Small intestine (tissue), 7 donors: ENCODE measurements around the gene POC1A. TPM values are rescaled to one million over a fixed set of nuclear protein-coding genes. Genes with fewer than 3 reads are reported as not detected.

Experiments
- DNase-seq, 2 donors: peaks; one replicate each; pipeline versions ENCODE4 v3.0.0 to v3.0.0-alpha.2; 2013
- FAIRE-seq: peaks from 2 replicates; lab custom pipeline; 2012; peaks lifted over from hg19 to GRCh38; lab: Jason Lieb, UNC
- H3K27ac ChIP-seq, 3 donors: one replicate each; pipeline ENCODE4 v1.5.1; 2013; ENCODE audit warnings: low read length in 2 of 3, mild to moderate bottlenecking in 2 of 3, control low read depth in 1 of 3, inconsistent platforms in 1 of 3, low read depth in 1 of 3, moderate library complexity in 1 of 3
- H3K27me3 ChIP-seq, 3 donors: one replicate each; pipeline ENCODE4 v1.6.1; 2013; ENCODE audit warnings: low read length in 3 of 3, inconsistent platforms in 1 of 3; ENCODE audit not compliant: control insufficient read depth in 3 of 3, insufficient read depth in 3 of 3
- H3K36me3 ChIP-seq, 3 donors: one replicate each; pipeline ENCODE4 v1.6.1; 2013; ENCODE audit warnings: low read length in 3 of 3, inconsistent platforms in 1 of 3, low read depth in 1 of 3, mild to moderate bottlenecking in 1 of 3, moderate library complexity in 1 of 3; ENCODE audit not compliant: control insufficient read depth in 3 of 3, insufficient read depth in 2 of 3
- H3K4me1 ChIP-seq, 3 donors: one replicate each; pipeline ENCODE4 v1.6.1; 2013; ENCODE audit warnings: low read length in 2 of 3, inconsistent platforms in 1 of 3, low read depth in 1 of 3, mild to moderate bottlenecking in 1 of 3, moderate library complexity in 1 of 3; ENCODE audit not compliant: control insufficient read depth in 3 of 3, insufficient read depth in 2 of 3
- H3K4me3 ChIP-seq, 3 donors: one replicate each; pipeline ENCODE4 v1.5.1; 2013; ENCODE audit warnings: low read length in 3 of 3, control low read depth in 1 of 3, inconsistent platforms in 1 of 3, low read depth in 1 of 3, mild to moderate bottlenecking in 1 of 3, moderate library complexity in 1 of 3
- H3K9me3 ChIP-seq, 2 donors: one replicate each; pipeline ENCODE4 v1.6.1; 2013; ENCODE audit warnings: low read depth in 1 of 2, low read length in 1 of 2; ENCODE audit not compliant: control insufficient read depth in 2 of 2, insufficient read depth in 1 of 2
- WGBS, 3 donors: extraction: QIAGEN DNeasy Blood & Tissue Kit; methylation state at CpG; one replicate each; pipeline ENCODE4 v1.1.7; 2013; 5-methylcytosine and 5-hydroxymethylcytosine counted together
- polyA plus RNA-seq, 4 donors: library from polyadenylated mRNA; stranded (reverse) in 3 of 4; unstranded in 1 of 4; fragments of 200-250 nt in 3 of 4; fragments of 120-200 nt in 1 of 4; gene quantifications; one replicate each; pipeline versions ENCODE4 v1.2.1 to v1.2.3, GENCODE V29; 2013
- donor health status: healthy with polysubstance abuse.
- donor health status: control.
- donor health status: control.
- donor health status: Bipolar disorder and iron deficiency.
- donor health status: healthy.

Gene POC1A
- polyA plus RNA-seq, 4 donors: 2.7 to 19.4 (median 4.8) TPM

DNA sequence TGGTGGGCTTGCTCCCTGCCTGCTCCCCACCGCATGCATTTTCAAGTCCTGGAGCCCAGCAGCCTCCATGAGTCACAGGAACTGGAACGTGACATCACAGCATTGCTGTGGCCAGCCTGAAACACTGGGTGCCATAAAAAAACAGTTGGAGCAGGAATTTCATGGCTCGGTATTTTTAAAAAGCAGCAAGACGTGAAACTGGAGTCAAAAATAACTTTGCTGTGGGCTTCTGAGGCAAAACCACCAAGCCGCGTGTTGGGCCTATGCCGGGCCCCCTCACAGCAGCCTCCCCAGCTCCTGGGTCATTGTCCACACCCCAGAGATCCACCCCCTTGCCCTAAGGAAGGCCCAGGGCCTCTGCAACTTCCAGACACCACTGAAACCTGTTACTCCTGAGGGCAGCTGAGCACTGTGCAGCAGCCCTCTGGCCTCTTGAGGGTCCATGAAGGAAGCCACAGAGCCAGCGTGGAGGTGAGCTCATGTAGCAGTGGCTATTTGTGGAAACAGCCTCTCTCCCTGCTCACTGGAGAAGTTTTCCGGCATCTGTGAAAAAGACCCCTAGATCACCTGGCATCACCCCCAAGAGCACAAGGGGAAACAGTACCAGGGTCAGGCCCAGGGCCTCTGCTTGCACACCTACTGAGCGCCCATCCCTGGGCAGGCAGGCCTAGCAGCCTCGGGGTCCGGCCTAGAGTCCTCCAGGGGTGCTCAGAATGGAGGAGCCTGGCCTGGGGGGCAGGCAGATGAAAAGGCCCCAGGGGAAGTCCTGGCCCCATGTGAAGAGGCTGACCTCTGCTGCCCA lies 63.9 kb downstream of the POC1A start:
- no peaks in the 10 kb centered on the region for H3K9me3 ChIP-seq
- H3K4me3 ChIP-seq: no peak overlapping the region
- DNase-seq (peak in 1 of 2 donors; percentile 47), FAIRE-seq (no peak)
- peak overlapping the region in 1 of 3 donors; percentile 37 for H3K27ac ChIP-seq
- H3K27me3 ChIP-seq: no peaks in the 10 kb centered on the region
- peaks cover 0 to 32% (median 0%) of the 10 kb centered on the region in 3 donors for H3K36me3 ChIP-seq
- 80 to 88% (median 87%) methylated on average over 12 of the region's 12 CpGs for WGBS, 3 donors
- H3K4me1 ChIP-seq: peaks cover 0 to 43% (median 0%) of the 10 kb centered on the region in 3 donors

DNA sequence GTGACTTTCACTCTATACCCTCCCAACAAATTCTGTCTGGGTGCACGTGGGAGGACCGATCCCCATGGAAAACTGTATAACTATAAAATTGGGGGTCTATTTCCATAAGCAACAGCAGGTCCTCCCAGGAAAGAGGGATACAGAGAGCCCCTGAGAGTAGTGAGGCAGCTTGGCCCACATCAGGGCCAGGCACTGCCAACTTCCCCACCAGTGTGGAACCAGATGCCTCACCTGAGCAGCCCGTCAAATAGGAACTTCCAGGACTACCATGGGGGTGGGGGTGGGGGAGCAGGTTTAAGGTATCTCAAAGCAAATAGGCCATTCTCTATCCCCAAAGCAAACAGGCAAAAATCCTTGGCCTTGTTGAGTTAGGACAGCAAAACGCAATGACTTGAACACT lies 64.5 kb downstream of the POC1A start:
- H3K4me1 ChIP-seq: peaks cover 0 to 43% (median 0%) of the 10 kb centered on the region in 3 donors
- no peaks in the 10 kb centered on the region for H3K9me3 ChIP-seq
- DNase-seq (no peak), FAIRE-seq (no peak)
- H3K4me3 ChIP-seq: no peak overlapping the region
- no peaks in the 10 kb centered on the region for H3K27me3 ChIP-seq
- 87 to 94% (median 88%) methylated on average over 4 of the region's 4 CpGs for WGBS, 3 donors
- peaks cover 0 to 28% (median 0%) of the 10 kb centered on the region in 3 donors for H3K36me3 ChIP-seq
- no peak overlapping the region for H3K27ac ChIP-seq

DNA sequence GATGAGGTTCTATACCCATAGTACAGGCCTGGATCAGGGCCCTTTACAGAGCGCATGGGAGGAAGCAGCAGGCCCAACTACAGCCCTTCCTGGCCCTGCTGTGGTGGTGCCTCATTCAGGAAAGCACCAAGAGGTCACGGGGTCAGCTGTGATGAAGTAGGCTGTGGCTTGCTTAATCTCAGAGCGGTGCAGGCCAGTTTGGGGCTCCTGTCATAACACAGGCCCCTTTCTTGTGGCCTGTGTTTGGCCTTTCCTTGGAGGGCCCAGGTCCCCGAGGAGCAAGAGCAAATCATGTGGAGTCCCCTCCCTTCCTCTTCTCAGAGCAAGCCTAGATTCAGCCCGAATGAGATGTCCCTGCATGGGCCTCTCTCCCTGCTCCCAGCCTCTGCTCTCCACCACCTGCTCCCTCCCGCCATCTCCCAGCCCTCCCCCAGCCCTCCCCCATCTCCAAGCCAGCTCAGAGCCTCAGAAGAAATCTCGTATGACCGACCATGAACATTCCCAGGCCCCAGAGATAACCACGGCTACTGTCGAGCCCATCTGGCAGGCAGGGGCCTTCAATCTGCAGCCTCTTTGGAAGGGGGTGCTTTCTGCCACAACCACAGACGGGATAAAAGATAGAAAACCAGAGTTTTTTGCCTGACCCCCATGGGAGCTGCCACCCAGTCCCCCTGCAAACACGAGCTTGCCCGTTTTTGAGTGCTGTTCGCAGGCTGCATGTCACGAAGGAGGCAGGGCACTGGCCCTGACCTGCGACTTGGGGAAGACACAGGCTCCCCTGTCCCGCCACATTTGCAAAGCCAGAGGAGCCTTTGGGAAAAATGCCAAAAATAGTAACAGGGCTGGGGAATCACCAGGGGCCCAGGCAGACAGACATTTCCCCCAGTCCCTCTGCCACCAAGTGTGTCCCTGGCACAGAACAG lies 65.5 kb downstream of the POC1A start:
- H3K4me3 ChIP-seq: no peak overlapping the region
- peaks cover 0 to 43% (median 0%) of the 10 kb centered on the region in 3 donors for H3K4me1 ChIP-seq
- H3K27ac ChIP-seq: peak overlapping the region in 1 of 3 donors; percentile 60
- H3K27me3 ChIP-seq: no peaks in the 10 kb centered on the region
- H3K9me3 ChIP-seq: no peaks in the 10 kb centered on the region
- DNase-seq (no peak), FAIRE-seq (no peak)
- peaks cover 0 to 24% (median 0%) of the 10 kb centered on the region in 3 donors for H3K36me3 ChIP-seq
- 81 to 92% (median 90%) methylated on average over 17 of the region's 17 CpGs for WGBS, 3 donors

DNA sequence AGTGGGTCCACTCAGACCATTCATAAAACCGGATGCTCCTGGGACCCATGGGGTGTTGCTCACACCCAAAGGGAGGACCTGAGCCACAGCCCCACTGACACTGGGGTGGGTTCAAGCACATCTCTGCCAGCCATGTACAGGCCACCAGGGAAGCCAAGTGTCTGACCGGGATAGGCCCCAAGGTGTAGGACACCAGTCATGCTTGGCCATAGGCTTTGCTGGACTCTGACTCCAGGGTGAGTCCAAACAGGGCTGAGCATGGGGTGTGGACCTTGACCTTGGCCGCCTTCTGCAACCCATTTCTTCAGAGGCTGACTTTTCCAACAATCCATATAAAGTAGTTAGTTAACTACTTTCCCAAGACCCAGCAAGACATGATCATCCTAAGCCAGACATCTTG lies 66.5 kb downstream of the POC1A start:
- FAIRE-seq (no peak), DNase-seq (peak; percentile 69 to 71)
- Histone ChIP-seq H3K4me1 (peaks cover 0 to 43% (median 0%) of the 10 kb centered on the region in 3 donors), H3K36me3 (peaks cover 0 to 18% (median 0%) of the 10 kb centered on the region in 3 donors), H3K9me3 (no peaks in the 10 kb centered on the region), H3K4me3 (no peak overlapping the region), H3K27ac (peak overlapping the region in 1 of 3 donors; percentile 60), H3K27me3 (no peaks in the 10 kb centered on the region)
- WGBS, 3 donors: 88 to 92% (median 90%) methylated on average over 3 of the region's 3 CpGs

DNA sequence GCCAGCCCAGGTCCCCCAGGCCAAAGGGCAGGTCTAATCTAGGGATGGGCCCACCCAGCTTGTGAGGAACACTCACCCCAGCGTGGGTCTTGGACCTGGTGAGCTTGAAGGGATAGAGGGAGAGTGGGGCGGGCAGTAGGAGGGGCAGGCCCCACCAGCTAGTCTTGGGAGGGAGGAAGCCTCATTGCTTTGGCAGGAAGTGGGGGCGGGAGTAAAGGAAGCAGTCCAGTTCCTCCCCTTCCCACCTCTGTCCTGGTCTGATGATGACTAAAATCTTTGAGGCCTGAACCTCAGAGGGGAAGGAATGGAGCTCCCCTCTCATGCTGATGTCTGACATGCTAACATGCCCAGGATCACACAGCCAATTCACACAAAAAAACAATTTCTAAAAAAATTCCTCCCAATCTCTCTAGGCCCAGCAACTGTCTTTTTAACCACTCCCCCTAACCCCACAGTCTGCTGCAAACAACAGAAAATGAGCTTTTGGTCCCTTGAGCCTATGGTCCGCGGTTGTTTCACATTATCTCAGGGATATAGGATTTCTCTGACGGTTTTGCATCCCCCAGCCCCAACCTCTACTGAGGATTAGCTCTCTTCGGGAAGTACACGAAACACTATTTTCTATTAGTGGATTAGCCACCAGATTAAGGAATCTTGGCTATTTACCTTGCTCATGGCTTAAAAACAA lies 67.1 kb downstream of the POC1A start:
- peak overlapping the region in 1 of 3 donors; percentile 18 for H3K27ac ChIP-seq
- peaks cover 0 to 43% (median 0%) of the 10 kb centered on the region in 3 donors for H3K4me1 ChIP-seq
- DNase-seq (no peak), FAIRE-seq (no peak)
- no peaks in the 10 kb centered on the region for H3K9me3 ChIP-seq
- no peak overlapping the region for H3K4me3 ChIP-seq
- WGBS, 3 donors: 79 to 88% (median 85%) methylated on average over 8 of the region's 8 CpGs
- H3K27me3 ChIP-seq: no peaks in the 10 kb centered on the region
- peaks cover 0 to 18% (median 0%) of the 10 kb centered on the region in 3 donors for H3K36me3 ChIP-seq

DNA sequence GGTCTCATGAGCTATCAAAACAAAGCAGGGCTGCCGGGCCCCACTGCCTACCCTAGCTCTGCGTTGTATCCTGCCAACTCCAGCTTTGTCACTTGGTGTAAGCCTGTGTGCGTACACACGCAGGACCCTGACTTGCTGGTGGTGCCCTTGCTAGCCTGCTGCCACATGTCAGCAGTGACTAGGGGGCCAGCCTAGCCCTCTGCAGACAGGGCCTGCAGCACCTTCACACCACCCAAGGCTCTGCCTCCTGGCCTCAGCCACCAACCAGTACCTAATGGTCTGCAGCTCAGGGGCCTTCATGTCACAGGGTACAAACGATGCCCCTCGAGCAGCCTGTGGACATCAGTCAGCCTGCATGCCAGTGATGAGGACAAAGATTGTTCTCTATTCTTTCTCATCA lies 67.8 kb downstream of the POC1A start:
- 91 to 96% (median 92%) methylated on average over 6 of the region's 6 CpGs for WGBS, 3 donors
- no peak for FAIRE-seq

DNA sequence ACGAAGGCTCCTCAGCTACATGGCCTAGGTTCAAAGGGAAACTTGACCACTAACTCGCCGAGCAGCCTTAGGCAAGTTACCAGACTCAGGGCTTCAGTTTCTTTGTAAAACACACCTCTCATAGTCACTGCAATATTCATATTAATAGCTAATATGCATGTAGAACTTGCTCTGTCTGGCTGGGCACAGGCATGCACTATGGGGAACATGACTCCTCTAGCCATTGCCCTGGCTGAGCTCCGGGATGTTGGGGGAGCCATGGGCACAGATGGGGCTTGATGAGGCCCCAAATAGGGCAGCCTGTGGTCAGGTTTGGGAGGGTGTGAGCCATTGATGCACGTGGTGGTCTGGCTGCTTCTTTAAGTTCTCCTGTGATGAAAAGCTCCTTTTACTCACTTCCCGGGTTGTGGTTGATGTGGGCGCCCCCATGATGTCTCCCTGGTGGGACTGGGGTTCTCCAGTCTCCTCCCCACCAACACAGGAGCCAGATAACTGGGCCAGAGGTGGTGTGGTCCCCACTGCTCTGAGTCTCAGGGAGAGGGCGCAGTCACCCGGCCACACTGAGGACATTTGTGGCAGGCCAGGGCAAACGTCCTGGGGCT lies 68.4 kb downstream of the POC1A start:
- Histone ChIP-seq H3K4me3 (no peak overlapping the region), H3K4me1 (peaks cover 0 to 45% (median 0%) of the 10 kb centered on the region in 3 donors), H3K27me3 (no peaks in the 10 kb centered on the region), H3K27ac (no peak overlapping the region), H3K9me3 (no peaks in the 10 kb centered on the region), H3K36me3 (peaks cover 0 to 16% (median 0%) of the 10 kb centered on the region in 3 donors)
- no peak for FAIRE-seq
- WGBS, 3 donors: 81 to 89% (median 83%) methylated on average over 10 of the region's 10 CpGs
- DNase-seq: no peak

More for the DNA sequence above, 67.8 kb downstream of the POC1A start:
- H3K4me3 ChIP-seq: no peak overlapping the region
- no peaks in the 10 kb centered on the region for H3K27me3 ChIP-seq
- no peak overlapping the region for H3K27ac ChIP-seq
- no peaks in the 10 kb centered on the region for H3K9me3 ChIP-seq
- no peak for DNase-seq
- peaks cover 0 to 16% (median 0%) of the 10 kb centered on the region in 3 donors for H3K36me3 ChIP-seq
- peaks cover 0 to 43% (median 0%) of the 10 kb centered on the region in 3 donors for H3K4me1 ChIP-seq
